ENCODE measurements around the gene MMP14. TPM values are rescaled to one million over a fixed set of nuclear protein-coding genes. Genes with fewer than 3 reads are reported as not detected.
A peak's percentile ranks its signal among the peaks of the same experiment; 100 is the strongest.

The MMP14 gene
- total RNA-seq, 2 experiments from 2014 or later: 2.8 to 9.0 TPM

DNA sequence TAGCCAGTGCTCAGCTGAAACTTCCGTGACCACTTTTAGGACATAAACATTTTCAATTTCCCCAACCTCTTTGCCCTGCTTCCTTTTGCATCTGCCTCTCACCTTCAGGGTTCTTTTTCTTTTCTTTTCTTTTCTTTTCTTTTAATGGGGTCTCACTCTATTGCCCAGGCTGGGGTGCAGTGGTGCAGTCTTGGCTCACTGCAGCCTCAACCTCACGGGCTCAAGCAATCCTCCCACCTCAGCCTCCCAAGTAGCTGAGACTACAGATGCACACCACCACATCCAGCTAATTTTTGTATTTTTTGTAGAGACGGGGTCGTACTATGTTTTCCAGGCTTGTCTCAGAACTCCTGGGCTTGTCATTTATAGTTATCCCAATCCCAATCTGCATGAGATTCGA lies 30.5 kb downstream of the MMP14 start:
- Histone ChIP-seq H3K36me3 (ENCODE audit: insufficient read depth, low read length) (no peaks in the 10 kb centered on the region), H2AFZ (ENCODE audit: low read length) (no peak overlapping the region), H3K27ac (ENCODE audit: low read depth, low read length, poor library complexity, severe bottlenecking) (no peak overlapping the region), H3K4me1 (ENCODE audit: insufficient read depth, low read length, poor library complexity, severe bottlenecking) (peaks cover 24% of the 10 kb centered on the region), H4K20me1 (ENCODE audit: insufficient read depth, low read length) (no peaks in the 10 kb centered on the region), H3K4me2 (ENCODE audit: low read length) (no peak overlapping the region), H3K9me3 (ENCODE audit: low read length) (no peaks in the 10 kb centered on the region), H3K4me3 (ENCODE audit: low read depth, low read length, poor library complexity, severe bottlenecking) (no peak overlapping the region), H3K9me2 (ENCODE audit: insufficient read depth, low read length) (no peaks in the 10 kb centered on the region), H3K79me2 (ENCODE audit: insufficient read depth, low read depth, low read length) (no peaks in the 10 kb centered on the region)
- ChIA-PET CTCF (ENCODE audit: unreplicated experiment) (no interaction called here), POLR2A (interaction anchor here (0.5 to 1.4 kb wide), 4 partner anchors 12 to 257 kb away, joined by 3 to 6 read pairs (median 3); no protein-coding TSS in a partner anchor)
- TF ChIP-seq EZH2phosphoT487 (IDR thresholded peaks at IDR 0.05; ENCODE audit: borderline replicate concordance, low read depth, low read length): no peak
- TF ChIP-seq, protein P1, sequence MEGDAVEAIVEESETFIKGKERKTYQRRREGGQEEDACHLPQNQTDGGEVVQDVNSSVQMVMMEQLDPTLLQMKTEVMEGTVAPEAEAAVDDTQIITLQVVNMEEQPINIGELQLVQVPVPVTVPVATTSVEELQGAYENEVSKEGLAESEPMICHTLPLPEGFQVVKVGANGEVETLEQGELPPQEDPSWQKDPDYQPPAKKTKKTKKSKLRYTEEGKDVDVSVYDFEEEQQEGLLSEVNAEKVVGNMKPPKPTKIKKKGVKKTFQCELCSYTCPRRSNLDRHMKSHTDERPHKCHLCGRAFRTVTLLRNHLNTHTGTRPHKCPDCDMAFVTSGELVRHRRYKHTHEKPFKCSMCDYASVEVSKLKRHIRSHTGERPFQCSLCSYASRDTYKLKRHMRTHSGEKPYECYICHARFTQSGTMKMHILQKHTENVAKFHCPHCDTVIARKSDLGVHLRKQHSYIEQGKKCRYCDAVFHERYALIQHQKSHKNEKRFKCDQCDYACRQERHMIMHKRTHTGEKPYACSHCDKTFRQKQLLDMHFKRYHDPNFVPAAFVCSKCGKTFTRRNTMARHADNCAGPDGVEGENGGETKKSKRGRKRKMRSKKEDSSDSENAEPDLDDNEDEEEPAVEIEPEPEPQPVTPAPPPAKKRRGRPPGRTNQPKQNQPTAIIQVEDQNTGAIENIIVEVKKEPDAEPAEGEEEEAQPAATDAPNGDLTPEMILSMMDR (conservative IDR thresholded peaks at IDR 0.05; ENCODE audit: low read length): no peak
- DNase-seq (ENCODE audit: low spot score): no peak
- intact Hi-C loops (cut with micrococcal nuclease; ENCODE audit: unreplicated experiment): no loop called here
- no TSS peak for BruUV-seq (replicated peaks)

DNA sequence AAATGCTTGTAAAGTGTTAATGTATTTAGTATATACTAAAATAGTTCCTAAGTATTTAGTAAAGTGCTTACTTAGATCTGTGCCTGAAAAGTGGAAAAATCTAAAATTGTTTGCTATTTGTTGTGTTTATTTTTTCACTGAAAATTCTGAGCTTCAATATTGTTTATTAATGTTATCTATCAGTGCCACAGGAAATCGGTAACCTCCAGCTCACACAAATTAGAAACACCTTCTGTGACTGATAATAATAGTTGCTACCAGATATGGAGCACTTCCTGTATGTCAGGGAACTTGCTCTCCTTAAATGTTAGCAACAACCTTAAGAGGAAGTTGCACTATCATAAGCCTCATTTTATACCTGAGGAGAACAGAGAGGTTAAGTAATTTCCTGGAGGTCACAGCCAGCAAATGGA lies 34.4 kb downstream of the MMP14 start:
- ChIA-PET POLR2A (interaction anchor here (0.7 to 5.5 kb wide), 19 partner anchors 9 to 383 kb away, joined by 3 to 65 read pairs (median 4); partner anchors contain the start of genes HAUS4, OXA1L, RBM23 and REM2), CTCF (ENCODE audit: unreplicated experiment) (interaction anchor here (0.9 to 2.9 kb wide), 6 partner anchors 13 to 29 kb away, joined by 3 to 11 read pairs (median 5); no protein-coding TSS in a partner anchor)
- H3K4me1 ChIP-seq (ENCODE audit: insufficient read depth, low read length, poor library complexity, severe bottlenecking): peaks cover 32% of the 10 kb centered on the region
- H4K20me1 ChIP-seq (ENCODE audit: insufficient read depth, low read length): no peaks in the 10 kb centered on the region
- no peak for DNase-seq (ENCODE audit: low spot score)
- H3K4me3 ChIP-seq (ENCODE audit: low read depth, low read length, poor library complexity, severe bottlenecking): peak overlapping the region; percentile 86
- H3K27ac ChIP-seq (ENCODE audit: low read depth, low read length, poor library complexity, severe bottlenecking): peak overlapping the region; percentile 93
- peaks cover 28% of the 10 kb centered on the region for H3K36me3 ChIP-seq (ENCODE audit: insufficient read depth, low read length)
- peaks cover 19% of the 10 kb centered on the region for H3K79me2 ChIP-seq (ENCODE audit: insufficient read depth, low read depth, low read length)
- no peaks in the 10 kb centered on the region for H3K9me2 ChIP-seq (ENCODE audit: insufficient read depth, low read length)
- peak overlapping the region; percentile 96 for H3K4me2 ChIP-seq (ENCODE audit: low read length)
- TF ChIP-seq, protein P1 (conservative IDR thresholded peaks at IDR 0.05; ENCODE audit: low read length): no peak
- no peak for TF ChIP-seq EZH2phosphoT487 (IDR thresholded peaks at IDR 0.05; ENCODE audit: borderline replicate concordance, low read depth, low read length)
- intact Hi-C loops (cut with micrococcal nuclease; ENCODE audit: unreplicated experiment): loop anchor here (1.0 to 5.0 kb wide), 5 partner anchors 16 to 479 kb away; partner anchors contain the start of gene RBM23
- H2AFZ ChIP-seq (ENCODE audit: low read length): peak overlapping the region; percentile 12; the same call in 1 of the 2 replicates
- H3K9me3 ChIP-seq (ENCODE audit: low read length): no peaks in the 10 kb centered on the region
- BruUV-seq (replicated peaks): TSS peak; percentile 94
